ENCODE data around the gene DPYD.

The DPYD gene

DNA sequence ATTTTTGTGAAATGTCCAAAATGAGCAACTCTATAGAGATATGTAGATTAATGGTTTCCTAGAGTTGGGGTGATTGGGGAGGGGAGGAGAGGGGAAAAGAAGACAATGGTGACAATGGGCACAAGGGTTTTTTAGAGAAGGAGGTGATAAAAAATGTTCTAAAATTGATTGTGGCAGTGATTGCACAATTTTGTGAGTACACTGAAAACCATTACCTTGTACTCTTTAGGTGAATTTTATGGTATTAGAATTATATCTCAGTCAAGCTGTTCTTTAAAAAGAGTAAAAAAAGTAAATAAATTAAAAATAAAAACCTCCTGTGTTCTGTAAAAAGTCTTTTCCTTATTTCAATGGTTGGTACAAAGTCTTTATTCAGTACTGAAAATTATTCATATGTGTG lies 869.0 kb downstream of the DPYD start:
- Histone ChIP-seq H3K27me3 (ENCODE audit: insufficient read depth, low read depth) (no peaks in the 10 kb centered on the region), H3K36me3 (ENCODE audit: insufficient read depth) (no peaks in the 10 kb centered on the region), H3K9ac (no peak overlapping the region), H3K4me3 (IDR thresholded peaks at IDR 0.05; ENCODE audit: insufficient read depth, low read depth, low read length) (no peak overlapping the region), H3K4me2 (no peak overlapping the region), H3K27ac (no peak overlapping the region), H4K20me1 (ENCODE audit: insufficient read depth) (no peaks in the 10 kb centered on the region), H3K79me2 (ENCODE audit: insufficient read depth, low read depth) (no peaks in the 10 kb centered on the region), H2AFZ (ENCODE audit: low read depth) (no peak overlapping the region), H3K4me1 (ENCODE audit: low read depth, poor library complexity, severe bottlenecking) (peaks cover 5% of the 10 kb centered on the region)
- TF ChIP-seq, protein P1, sequence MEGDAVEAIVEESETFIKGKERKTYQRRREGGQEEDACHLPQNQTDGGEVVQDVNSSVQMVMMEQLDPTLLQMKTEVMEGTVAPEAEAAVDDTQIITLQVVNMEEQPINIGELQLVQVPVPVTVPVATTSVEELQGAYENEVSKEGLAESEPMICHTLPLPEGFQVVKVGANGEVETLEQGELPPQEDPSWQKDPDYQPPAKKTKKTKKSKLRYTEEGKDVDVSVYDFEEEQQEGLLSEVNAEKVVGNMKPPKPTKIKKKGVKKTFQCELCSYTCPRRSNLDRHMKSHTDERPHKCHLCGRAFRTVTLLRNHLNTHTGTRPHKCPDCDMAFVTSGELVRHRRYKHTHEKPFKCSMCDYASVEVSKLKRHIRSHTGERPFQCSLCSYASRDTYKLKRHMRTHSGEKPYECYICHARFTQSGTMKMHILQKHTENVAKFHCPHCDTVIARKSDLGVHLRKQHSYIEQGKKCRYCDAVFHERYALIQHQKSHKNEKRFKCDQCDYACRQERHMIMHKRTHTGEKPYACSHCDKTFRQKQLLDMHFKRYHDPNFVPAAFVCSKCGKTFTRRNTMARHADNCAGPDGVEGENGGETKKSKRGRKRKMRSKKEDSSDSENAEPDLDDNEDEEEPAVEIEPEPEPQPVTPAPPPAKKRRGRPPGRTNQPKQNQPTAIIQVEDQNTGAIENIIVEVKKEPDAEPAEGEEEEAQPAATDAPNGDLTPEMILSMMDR (conservative IDR thresholded peaks at IDR 0.05; ENCODE audit: low read depth, low read length), result no peak

DNA sequence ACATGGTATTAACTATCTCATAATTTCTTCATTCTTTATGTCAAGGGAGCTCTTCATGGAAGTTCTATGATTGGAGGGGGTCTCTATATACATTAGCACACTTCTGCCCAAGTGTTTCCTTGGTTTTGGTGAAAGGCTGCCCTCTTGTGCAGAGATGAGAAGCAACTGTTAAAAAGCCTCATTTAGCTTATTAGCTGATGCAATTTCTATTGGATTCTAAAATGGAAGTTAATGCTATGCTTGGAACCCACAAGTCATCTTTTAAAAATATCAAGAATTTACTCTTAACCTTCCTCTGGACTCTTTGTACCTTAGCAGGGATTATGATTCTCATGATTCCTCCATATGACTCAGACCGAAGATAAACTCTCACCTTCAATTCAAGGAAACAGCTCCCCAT lies 870.3 kb downstream of the DPYD start:
- Histone ChIP-seq H3K36me3 (ENCODE audit: insufficient read depth) (no peaks in the 10 kb centered on the region), H3K27me3 (ENCODE audit: insufficient read depth, low read depth) (no peaks in the 10 kb centered on the region), H3K4me1 (ENCODE audit: low read depth, poor library complexity, severe bottlenecking) (peaks cover 5% of the 10 kb centered on the region), H3K9ac (no peak overlapping the region), H3K4me3 (IDR thresholded peaks at IDR 0.05; ENCODE audit: insufficient read depth, low read depth, low read length) (no peak overlapping the region), H3K79me2 (ENCODE audit: insufficient read depth, low read depth) (no peaks in the 10 kb centered on the region), H3K27ac (no peak overlapping the region), H2AFZ (ENCODE audit: low read depth) (no peak overlapping the region), H4K20me1 (ENCODE audit: insufficient read depth) (no peaks in the 10 kb centered on the region), H3K4me2 (no peak overlapping the region)
- TF ChIP-seq, protein P1 (conservative IDR thresholded peaks at IDR 0.05; ENCODE audit: low read depth, low read length), result peak; percentile 31; the same call in 1 of the 2 replicates

DNA sequence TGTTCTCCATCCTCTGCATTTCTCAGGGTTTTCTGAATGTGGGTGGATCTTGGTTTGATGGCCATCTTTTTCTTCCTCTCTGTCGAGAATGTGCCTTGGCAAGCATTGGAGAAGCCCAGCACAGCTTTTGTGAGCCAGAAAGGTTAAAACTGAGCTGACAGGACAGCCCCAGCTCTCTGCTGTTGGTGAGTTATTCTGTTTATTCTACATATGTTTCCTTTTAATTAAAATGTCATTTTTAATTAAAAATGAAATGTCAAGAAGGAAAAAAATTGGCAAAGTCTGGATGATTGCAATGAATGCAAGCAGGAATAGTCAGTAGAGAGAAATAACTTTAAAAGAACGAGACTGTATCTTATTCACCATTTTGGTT lies 873.4 kb downstream of the DPYD start:
- no peaks in the 10 kb centered on the region for H4K20me1 ChIP-seq (ENCODE audit: insufficient read depth)
- H3K4me2 ChIP-seq, result no peak overlapping the region
- peaks cover 5% of the 10 kb centered on the region for H3K4me1 ChIP-seq (ENCODE audit: low read depth, poor library complexity, severe bottlenecking)
- H3K27ac ChIP-seq, result no peak overlapping the region
- no peak overlapping the region for H2AFZ ChIP-seq (ENCODE audit: low read depth)
- H3K27me3 ChIP-seq (ENCODE audit: insufficient read depth, low read depth), result no peaks in the 10 kb centered on the region
- no peaks in the 10 kb centered on the region for H3K79me2 ChIP-seq (ENCODE audit: insufficient read depth, low read depth)
- H3K9ac ChIP-seq, result no peak overlapping the region
- H3K36me3 ChIP-seq (ENCODE audit: insufficient read depth), result no peaks in the 10 kb centered on the region
- no peak overlapping the region for H3K4me3 ChIP-seq (IDR thresholded peaks at IDR 0.05; ENCODE audit: insufficient read depth, low read depth, low read length)
- TF ChIP-seq, protein P1 (conservative IDR thresholded peaks at IDR 0.05; ENCODE audit: low read depth, low read length), result no peak

GRCh38 chr1:97046765-97047420 lies 873.9 kb downstream of the DPYD start:
- TF ChIP-seq, protein P1 (conservative IDR thresholded peaks at IDR 0.05; ENCODE audit: low read depth, low read length), result no peak
- Histone ChIP-seq H3K79me2 (ENCODE audit: insufficient read depth, low read depth) (no peaks in the 10 kb centered on the region), H3K4me3 (IDR thresholded peaks at IDR 0.05; ENCODE audit: insufficient read depth, low read depth, low read length) (no peak overlapping the region)

More at GRCh38 chr1:97046765-97047420, 873.9 kb downstream of the DPYD start:
- Histone ChIP-seq H3K4me1 (ENCODE audit: low read depth, poor library complexity, severe bottlenecking) (peaks cover 5% of the 10 kb centered on the region), H3K27ac (no peak overlapping the region), H3K4me2 (no peak overlapping the region), H3K9ac (no peak overlapping the region), H2AFZ (ENCODE audit: low read depth) (no peak overlapping the region), H3K27me3 (ENCODE audit: insufficient read depth, low read depth) (no peaks in the 10 kb centered on the region), H3K36me3 (ENCODE audit: insufficient read depth) (no peaks in the 10 kb centered on the region), H4K20me1 (ENCODE audit: insufficient read depth) (no peaks in the 10 kb centered on the region)
